Activated CD8-positive, alpha-beta memory T cell treated with anti-CD3 and anti-CD28 coated beads, Interleukin-2, amount 50 U/mL, for 4 hours (primary cell): ENCODE measurements around the gene PXK.

Source experiments
- DNase-seq: peaks from one replicate; pipeline ENCODE4 v3.0.0-alpha.2; 2020

The PXK gene

GRCh38 chr3:58384381-58385090 lies 51.8 kb downstream of the PXK start:
- DNase-seq, result no peak

GRCh38 chr3:58386626-58387365 lies 54.1 kb downstream of the PXK start:
- no peak for DNase-seq

GRCh38 chr3:58387650-58388546 lies 55.2 kb downstream of the PXK start:
- no peak for DNase-seq

- no peak for DNase-seq
These were observed 55.9 kb downstream of the PXK start for GRCh38 chr3:58388550-58389091.

GRCh38 chr3:58391156-58391865 lies 58.6 kb downstream of the PXK start:
- DNase-seq, result no peak

- DNase-seq, result no peak
These were observed 59.5 kb downstream of the PXK start for GRCh38 chr3:58392181-58392580.

- no peak for DNase-seq
These were observed 61.6 kb downstream of the PXK start for GRCh38 chr3:58394339-58394738.

- no peak for DNase-seq
These were observed 66.1 kb downstream of the PXK start for GRCh38 chr3:58398669-58399333.

- no peak for DNase-seq
These were observed 70.9 kb downstream of the PXK start for GRCh38 chr3:58403513-58404109.

- no peak for DNase-seq
These were observed 71.7 kb downstream of the PXK start for GRCh38 chr3:58404396-58404795.

- DNase-seq, result no peak
These were observed 76.2 kb downstream of the PXK start for GRCh38 chr3:58408906-58409305.

GRCh38 chr3:58409663-58410062 lies 77.0 kb downstream of the PXK start:
- DNase-seq, result no peak

- no peak for DNase-seq
These were observed 78.3 kb downstream of the PXK start for GRCh38 chr3:58411036-58411435.

- no peak for DNase-seq
These were observed 79.4 kb downstream of the PXK start for GRCh38 chr3:58411851-58412830.

GRCh38 chr3:58414538-58415197 lies 82.0 kb downstream of the PXK start:
- peak; percentile 30 for DNase-seq

GRCh38 chr3:58416191-58416590 lies 83.5 kb downstream of the PXK start:
- DNase-seq, result no peak

- no peak for DNase-seq
These were observed 84.4 kb downstream of the PXK start for GRCh38 chr3:58417075-58417474.

- DNase-seq, result no peak
These were observed 85.5 kb downstream of the PXK start for GRCh38 chr3:58418227-58418626.

- no peak for DNase-seq
These were observed 87.3 kb downstream of the PXK start for GRCh38 chr3:58419780-58420507.
